ENCODE measurements around the gene HRH2.

Gene HRH2

DNA sequence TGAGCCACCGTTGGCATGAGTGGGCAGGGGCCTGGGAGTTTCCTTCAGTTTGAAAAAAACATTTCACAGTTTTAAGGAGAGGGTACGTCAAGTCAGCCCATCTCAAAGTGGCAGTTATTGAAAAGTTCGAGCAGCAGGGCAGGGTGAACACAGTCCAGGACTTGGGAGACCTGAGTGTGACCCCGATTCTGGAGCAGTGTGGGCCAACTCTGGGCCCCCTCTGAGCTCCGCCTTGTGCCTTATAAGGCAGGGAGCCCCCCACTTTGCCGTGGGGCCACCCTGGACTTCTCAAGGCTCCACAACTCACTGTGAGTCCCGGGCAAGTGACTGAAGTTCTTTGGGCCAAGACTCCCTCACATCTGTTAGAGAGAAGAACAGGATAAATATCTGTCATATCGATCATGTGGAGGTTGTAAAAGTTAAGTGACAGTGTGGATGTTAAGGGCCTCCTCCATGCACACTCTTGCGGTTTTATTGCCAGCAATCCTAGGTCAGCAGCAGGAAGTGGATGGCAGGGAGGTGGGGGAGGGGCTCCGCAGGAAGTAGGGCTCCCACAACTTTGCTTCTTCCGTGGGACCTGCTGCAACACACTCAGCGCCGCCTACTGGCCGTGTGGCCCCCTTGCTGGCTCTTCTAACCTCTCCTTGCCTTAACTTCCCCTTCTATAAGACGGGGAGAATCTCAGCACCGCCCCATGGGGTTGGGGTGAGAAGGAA lies 38.4 kb downstream of the HRH2 start:
- no peak for TF ChIP-seq GATA1 (IDR thresholded peaks at IDR 0.05; ENCODE audit: low read depth, low read length)
- TF ChIP-seq POLR2A (IDR thresholded peaks at IDR 0.05; ENCODE audit: low read length) = no peak
- peak; percentile 53 to 60 for DNase-seq

DNA sequence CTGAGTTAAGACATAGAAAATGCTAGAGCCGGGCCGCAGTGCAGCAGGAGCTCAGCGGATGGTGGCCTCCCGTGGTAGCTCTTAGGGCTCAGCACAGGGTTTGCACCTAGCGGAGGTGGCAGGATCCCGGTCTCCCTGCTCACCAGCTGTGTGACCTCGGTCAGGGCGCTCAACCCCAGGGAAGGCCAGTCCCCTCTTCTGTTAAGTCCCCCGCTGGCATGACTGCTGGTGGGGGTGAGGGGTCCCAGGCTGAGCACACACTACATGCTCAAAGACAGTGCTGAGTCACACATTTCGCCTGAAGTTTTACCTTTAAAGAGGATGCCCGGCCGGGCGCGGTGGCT lies 39.0 kb downstream of the HRH2 start:
- TF ChIP-seq GATA1 (IDR thresholded peaks at IDR 0.05; ENCODE audit: low read depth, low read length) (no peak), POLR2A (IDR thresholded peaks at IDR 0.05; ENCODE audit: low read length) (no peak)
- DNase-seq = no peak

DNA sequence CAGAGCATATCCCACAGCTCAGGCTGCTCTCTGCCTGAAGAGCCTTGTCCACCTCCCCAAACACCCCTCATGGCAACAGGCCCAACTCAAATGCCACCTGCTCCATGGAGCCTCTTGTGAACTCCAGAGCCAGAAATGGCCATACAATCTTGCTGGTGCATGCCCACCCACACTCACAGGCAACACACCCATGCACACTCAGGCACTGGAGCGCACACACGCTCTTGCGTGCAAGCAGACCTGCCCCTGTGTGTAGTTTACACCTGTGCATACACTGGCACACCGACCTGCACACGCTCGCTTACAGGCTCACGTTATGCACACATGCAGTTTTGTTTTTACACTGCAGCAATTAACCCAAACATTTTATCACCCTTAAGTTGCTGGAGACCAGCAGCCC lies 40.0 kb downstream of the HRH2 start:
- DNase-seq = no peak

DNA sequence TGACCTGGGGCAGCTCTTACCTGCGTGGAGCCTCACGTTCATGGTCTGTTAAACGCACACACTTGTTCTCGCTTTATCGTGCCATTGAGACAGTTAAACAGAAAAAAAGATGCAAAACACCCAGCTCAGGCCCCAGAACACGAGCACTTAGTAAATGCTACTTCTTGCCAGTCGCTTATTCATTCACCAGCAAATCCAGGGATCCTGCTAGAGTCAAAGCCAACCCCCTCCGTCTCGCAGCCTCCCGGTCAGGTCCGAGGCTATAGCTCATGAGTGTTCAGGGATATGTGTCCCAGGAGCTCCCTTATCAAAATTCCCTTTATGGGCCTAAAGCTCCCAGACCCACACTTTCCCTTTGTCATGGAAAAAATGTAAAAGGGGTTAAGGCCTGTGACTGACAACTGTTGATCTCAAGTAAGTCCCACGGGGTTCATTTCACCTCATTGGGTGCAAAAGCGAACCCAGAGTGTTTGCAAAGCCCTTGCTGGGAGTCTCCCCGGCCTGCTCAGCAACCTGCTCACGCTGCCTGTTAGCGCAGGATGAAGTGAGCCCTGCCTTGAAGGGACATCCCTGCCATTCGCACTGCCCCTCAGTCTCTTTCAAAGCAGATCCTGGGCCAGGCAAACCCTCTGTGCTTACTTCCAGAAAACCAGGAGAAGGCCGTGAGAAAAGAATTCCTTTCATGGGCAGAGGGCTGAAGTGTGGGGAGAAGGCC lies 40.7 kb downstream of the HRH2 start:
- no peak for TF ChIP-seq GATA1 (IDR thresholded peaks at IDR 0.05; ENCODE audit: low read depth, low read length)
- no peak for TF ChIP-seq POLR2A (IDR thresholded peaks at IDR 0.05; ENCODE audit: low read length)

More for the DNA sequence above, 40.0 kb downstream of the HRH2 start:
- no peak for TF ChIP-seq POLR2A (IDR thresholded peaks at IDR 0.05; ENCODE audit: low read length)
- TF ChIP-seq GATA1 (IDR thresholded peaks at IDR 0.05; ENCODE audit: low read depth, low read length) = no peak

DNA sequence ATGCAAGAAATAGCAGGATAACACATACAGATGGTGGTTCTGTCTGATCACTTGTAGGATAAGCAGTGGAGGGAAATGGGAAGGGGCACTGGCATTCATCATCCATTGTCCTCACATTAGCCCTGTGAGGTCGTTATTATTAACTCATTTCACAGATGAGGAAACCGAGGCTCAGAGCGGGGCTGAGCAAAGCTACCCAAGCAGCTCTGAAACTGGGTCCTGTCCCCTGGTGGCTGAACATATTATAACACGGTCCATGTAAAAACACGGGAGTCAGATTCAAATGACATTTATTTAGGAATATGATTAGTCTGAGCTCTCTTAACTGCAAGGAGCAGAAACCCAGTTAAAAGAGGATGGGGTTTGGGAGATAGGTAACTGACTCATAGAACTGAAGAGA lies 43.1 kb downstream of the HRH2 start:
- peak in 1 of 2 experiments; percentile 16 for DNase-seq
- TF ChIP-seq POLR2A (IDR thresholded peaks at IDR 0.05; ENCODE audit: low read length) (no peak), GATA1 (IDR thresholded peaks at IDR 0.05; ENCODE audit: low read depth, low read length) (no peak)

More for the DNA sequence above, 40.7 kb downstream of the HRH2 start:
- DNase-seq = no peak

DNA sequence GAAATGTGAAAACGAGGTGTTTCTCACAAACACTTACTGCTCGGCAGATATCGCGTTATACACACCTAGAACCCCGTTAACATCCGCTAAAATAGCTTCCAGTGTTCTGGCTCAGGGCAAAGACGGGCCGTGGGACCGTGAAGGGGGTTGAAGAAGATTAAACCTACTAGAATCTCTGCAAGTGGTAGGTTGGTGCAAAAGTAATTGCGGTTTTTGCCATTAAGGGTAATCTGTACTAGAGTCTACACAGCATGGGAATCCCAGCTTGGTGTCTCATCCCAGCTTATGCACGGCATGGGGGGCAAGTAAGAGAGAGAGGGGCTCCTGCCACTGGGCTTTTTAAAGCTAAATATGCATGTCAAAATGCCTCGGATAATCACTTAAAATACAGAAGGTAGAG lies 43.9 kb downstream of the HRH2 start:
- TF ChIP-seq POLR2A (IDR thresholded peaks at IDR 0.05; ENCODE audit: low read length) = no peak
- no peak for TF ChIP-seq GATA1 (IDR thresholded peaks at IDR 0.05; ENCODE audit: low read depth, low read length)
- no peak for DNase-seq

DNA sequence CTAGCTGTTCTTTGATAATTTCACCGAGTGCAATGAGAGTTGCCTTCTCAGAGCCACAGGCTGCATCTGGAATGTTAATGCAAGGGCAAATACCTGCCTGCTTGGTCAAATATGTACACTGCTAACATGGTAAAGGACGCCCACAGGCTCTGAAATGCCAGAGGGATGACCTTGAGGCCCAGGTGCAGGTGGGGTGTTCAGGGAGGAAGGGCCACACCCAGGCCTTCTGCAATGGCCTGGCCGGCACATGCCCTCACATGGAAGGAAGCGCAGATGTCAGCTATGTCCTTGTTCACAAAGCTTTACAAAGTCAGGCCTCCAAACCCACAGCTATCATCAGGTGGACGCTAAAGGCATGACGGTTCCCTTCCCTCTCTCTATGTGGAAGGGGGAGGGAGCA lies 48.6 kb downstream of the HRH2 start:
- DNase-seq = no peak
- TF ChIP-seq POLR2A (IDR thresholded peaks at IDR 0.05; ENCODE audit: low read length) = no peak
- no peak for TF ChIP-seq GATA1 (IDR thresholded peaks at IDR 0.05; ENCODE audit: low read depth, low read length)

DNA sequence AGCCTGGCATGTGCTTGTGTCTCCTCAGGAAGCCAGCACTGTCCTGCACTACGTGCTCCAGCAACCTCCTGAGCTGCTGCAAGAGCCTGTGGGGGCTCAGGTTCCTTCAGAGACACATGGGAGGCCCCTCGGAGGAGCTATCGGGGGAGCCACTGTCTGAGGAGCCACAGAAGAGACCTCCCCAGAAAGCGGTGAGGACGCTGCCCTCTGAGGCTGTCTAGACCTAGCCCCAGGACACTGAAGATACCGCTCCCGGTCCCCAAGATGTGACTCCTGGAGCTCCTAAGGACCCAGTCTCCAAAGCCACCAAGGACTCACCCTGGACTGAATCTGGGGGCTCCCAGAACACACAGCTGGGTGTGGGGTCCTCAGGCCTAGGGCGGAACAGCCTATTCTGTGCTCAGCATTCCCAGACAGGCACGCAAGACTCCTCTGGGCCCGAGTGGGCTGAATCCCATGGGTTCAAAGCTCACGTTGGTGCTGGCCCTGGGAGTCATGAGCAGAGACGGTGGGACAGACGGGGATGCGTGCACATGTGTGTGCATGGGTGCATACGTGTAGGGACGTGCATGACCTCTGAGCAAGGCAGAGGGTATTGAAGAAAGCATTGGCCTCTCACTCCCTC lies 50.0 kb downstream of the HRH2 start:
- no peak for TF ChIP-seq GATA1 (IDR thresholded peaks at IDR 0.05; ENCODE audit: low read depth, low read length)
- DNase-seq = no peak

DNA sequence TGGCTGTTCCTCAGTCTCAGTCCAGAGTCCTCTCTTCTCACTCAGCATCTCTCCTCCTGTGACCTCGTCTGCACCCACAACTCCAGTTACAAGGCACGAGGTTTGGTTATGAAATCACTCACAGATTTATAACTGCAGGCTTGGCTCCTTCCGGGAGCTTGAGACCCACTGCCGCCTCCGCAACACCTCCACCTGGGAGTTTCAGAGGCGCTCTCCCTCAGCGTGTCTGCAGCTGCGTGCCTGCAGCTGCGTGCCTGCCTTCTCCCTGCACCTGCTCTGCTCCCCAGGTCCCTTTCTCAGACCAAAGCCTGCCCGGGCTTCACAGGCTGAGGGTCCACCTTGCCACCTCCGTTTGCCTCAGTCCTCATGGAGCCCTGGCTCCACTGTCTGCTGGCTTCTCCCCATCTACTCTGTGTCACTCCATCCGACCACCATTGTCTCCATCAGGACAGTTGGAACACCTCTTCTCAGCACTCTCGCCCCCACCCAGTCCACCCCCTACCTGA lies 51.5 kb downstream of the HRH2 start:
- DNase-seq = no peak
- no peak for TF ChIP-seq POLR2A (IDR thresholded peaks at IDR 0.05; ENCODE audit: low read length)
- no peak for TF ChIP-seq GATA1 (IDR thresholded peaks at IDR 0.05; ENCODE audit: low read depth, low read length)

DNA sequence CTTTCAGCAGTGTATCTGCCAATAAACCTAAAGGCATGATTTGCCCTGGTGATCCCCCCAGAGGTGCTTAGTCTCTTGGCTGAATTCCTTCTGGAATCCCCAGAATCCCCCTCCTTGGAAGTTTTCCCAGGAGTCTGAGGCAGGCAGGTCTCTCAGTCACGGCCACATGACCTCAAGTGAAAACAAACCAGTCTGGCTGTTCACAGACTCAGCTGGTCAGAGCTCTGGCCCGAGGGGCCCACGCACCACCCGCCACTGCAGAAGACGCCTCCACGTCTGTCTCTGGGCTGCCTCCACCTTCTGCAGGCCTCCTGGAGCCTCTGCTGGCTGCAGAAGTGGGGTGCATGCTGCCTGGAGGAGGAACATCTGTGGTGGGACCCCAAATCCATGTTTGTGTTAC lies 52.5 kb downstream of the HRH2 start:
- DNase-seq = no peak
- TF ChIP-seq GATA1 (IDR thresholded peaks at IDR 0.05; ENCODE audit: low read depth, low read length) (no peak), POLR2A (IDR thresholded peaks at IDR 0.05; ENCODE audit: low read length) (no peak)

DNA sequence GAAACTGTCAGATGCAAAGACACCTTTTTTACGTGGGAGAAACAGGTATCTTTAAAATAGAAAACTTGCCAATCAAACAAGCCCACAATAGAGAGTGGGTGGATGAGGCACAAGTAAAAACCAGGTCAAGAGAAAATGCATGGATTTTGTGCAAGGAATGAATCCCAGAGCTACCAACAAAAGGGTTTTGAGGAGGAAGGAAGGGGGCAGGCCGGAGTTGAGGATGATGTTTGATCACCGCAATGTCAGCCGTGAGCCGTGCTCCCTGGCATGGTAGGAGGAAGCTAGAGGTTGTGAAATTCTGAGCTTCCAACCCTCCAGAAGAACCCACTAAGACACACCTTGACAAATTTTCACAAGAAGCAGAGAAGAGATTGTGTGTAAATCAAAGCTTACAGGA lies 53.2 kb downstream of the HRH2 start:
- DNase-seq = no peak
- TF ChIP-seq POLR2A (IDR thresholded peaks at IDR 0.05; ENCODE audit: low read length) = no peak
- no peak for TF ChIP-seq GATA1 (IDR thresholded peaks at IDR 0.05; ENCODE audit: low read depth, low read length)

DNA sequence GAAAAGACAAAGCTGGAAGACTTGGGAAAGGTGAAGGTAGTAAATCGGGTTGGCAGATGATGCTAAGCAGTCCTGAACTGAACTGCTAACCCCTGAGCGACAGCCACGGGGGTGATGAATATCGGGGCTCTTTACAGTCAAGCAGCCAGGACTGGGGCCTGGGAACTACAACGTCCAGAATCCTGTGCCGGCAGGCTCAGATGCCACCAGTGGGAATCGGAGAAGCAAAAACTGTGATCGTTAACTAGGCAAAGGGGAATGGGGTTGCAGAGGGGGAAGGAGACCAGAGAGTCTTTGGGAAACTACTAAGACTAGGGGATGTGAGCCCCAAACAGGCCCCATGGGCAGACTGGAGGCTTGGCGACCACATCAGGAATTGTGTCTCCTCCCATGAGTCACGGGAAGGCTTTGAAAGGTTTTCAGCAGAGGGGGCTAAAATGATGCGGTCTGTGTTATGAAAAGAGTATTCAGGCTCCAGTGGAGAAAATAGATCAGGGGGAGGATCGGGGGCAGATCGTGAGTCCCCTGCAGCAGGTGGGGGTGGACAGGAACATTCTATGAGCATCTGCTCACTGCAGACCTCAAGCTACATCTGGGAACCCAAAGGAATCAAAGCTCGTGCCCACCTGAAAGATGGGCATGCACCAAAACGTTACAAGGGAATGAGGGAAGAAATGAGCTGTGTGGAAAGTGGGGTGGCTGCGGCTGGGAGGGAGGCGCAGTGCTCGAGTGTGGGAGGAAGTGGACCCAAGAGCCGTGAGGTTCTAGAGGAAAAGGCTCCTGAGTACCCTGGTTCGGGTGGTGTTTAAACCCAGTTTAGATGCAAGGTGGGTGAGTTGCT lies 53.8 kb downstream of the HRH2 start:
- DNase-seq = no peak
- TF ChIP-seq GATA1 (IDR thresholded peaks at IDR 0.05; ENCODE audit: low read depth, low read length) (no peak), POLR2A (IDR thresholded peaks at IDR 0.05; ENCODE audit: low read length) (no peak)

DNA sequence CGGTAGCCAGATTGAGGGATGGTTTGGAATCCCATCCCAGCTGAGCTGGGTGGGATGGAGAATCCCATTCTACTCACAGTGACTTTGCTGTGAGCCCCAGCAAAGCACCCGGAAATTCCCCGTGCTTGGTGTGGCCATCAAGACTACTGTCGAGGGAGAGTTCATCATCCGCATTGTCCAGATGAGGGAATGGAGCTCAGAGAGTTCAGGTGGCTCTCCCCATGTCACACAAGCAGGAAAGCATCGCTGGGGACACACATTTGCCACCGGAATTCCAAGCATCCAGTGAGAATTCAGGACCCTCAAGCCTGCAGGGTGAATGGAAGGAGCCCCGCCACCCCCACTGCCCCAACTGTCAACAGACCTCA lies 54.4 kb downstream of the HRH2 start:
- DNase-seq = no peak
- no peak for TF ChIP-seq POLR2A (IDR thresholded peaks at IDR 0.05; ENCODE audit: low read length)
- TF ChIP-seq GATA1 (IDR thresholded peaks at IDR 0.05; ENCODE audit: low read depth, low read length) = no peak

DNA sequence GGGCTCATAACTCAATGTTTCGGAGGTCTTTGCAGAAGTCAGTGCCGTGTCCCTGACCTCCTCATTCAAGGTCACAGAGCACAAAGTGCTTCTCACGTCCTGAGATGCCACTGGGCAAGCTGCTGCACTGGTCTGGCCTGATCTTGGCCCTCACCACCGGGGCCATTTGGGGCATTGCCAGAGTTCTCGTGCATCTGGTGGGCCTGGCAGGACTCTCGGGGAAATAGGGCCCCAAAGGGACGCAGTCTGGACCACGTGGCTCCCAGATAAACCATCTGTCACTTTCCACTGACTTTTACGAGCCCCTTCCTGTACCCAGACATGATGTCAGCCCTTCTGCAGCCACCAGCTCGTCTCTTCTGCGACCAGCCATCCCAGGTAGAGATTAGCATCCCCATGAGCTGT lies 54.8 kb downstream of the HRH2 start:
- no peak for DNase-seq
- TF ChIP-seq POLR2A (IDR thresholded peaks at IDR 0.05; ENCODE audit: low read length) (no peak), GATA1 (IDR thresholded peaks at IDR 0.05; ENCODE audit: low read depth, low read length) (no peak)
